ENCODE results near the gene NME4.

The NME4 gene

GRCh38 chr16:363766-364490 is 33.1 kb upstream of the NME4 start:
- no peak for DNase-seq (ENCODE audit: low read depth)

GRCh38 chr16:364595-365491 is 32.2 kb upstream of the NME4 start:
- no peak for DNase-seq (ENCODE audit: low read depth)

DNA sequence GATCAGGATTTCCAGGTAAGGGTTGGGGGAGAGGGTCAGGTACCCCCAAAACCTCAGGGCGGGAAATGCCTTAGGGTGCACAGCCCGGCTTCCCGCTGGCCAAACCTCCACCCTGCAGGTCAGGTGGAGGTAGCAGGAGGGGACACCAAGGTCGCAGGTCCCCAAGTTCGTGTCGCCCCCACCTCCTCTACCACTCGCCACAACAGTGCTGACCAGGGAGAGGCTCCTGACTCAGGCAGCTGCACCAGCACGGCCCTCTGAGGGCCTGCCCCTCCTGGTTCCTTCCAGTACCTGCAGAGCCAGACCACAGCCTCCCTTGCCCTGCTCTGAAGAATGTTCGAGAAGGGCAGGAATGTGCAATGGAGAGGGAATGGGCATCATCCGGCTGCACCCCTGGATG is 30.5 kb upstream of the NME4 start:
- DNase-seq (ENCODE audit: low read depth), result no peak

- DNase-seq (ENCODE audit: low read depth), result no peak
Observed at GRCh38 chr16:367333-367903, 29.6 kb upstream of the NME4 start.

DNA sequence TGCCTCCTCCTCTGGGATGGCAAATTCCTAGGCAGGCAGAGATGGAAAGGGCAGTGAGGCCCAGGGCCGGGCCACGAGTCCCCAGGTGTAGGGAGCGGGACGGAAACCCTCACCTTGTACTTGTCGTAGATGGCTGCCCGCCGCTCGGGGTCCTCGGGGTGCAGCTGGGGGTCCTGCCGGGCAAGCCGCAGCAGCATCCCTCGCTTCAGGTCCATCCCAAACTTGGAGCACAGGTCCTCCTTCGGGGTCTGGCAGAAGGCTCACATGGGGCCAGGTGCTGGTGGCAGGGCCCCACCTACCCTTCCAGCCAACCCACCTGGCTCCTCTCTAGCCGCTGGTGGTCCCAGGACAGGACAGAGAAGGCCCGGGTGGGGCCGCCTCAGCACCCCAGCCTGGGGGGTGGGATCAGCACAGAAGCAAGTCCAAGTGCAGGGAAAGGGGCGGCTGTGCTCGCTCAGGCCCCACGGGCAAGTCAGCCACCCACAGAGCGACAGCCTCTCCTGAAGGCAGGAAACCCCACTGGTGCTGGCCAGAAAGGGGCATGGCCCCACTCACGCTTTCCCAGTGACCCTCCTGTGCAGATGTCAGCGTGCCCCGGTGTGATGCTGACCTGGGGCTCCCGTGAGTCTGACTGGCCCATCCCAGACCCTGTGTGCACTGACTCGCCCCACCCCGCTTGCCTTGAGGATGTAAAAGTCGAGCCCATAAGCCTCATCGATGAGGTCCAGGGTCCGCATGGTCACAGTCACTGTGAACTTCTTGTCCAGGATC is 28.4 kb upstream of the NME4 start:
- no peak for DNase-seq (ENCODE audit: low read depth)

- no peak for DNase-seq (ENCODE audit: low read depth)
Observed at GRCh38 chr16:369275-369865, 27.6 kb upstream of the NME4 start.

GRCh38 chr16:369866-370436 is 27.0 kb upstream of the NME4 start:
- DNase-seq (ENCODE audit: low read depth), result no peak

- DNase-seq (ENCODE audit: low read depth), result peak; percentile 64
Observed at GRCh38 chr16:370443-370842, 26.6 kb upstream of the NME4 start, which contains the start of gene MRPL28. Gene MRPL28 (minus strand): TSS chr16:370538. CDS start chr16:370218, 320 bp downstream.

GRCh38 chr16:370979-371514 is 26.0 kb upstream of the NME4 start:
- DNase-seq (ENCODE audit: low read depth), result no peak

- DNase-seq (ENCODE audit: low read depth), result no peak
Observed at GRCh38 chr16:371515-372301, 25.3 kb upstream of the NME4 start.

GRCh38 chr16:372302-372983 is 24.6 kb upstream of the NME4 start:
- no peak for DNase-seq (ENCODE audit: low read depth)

DNA sequence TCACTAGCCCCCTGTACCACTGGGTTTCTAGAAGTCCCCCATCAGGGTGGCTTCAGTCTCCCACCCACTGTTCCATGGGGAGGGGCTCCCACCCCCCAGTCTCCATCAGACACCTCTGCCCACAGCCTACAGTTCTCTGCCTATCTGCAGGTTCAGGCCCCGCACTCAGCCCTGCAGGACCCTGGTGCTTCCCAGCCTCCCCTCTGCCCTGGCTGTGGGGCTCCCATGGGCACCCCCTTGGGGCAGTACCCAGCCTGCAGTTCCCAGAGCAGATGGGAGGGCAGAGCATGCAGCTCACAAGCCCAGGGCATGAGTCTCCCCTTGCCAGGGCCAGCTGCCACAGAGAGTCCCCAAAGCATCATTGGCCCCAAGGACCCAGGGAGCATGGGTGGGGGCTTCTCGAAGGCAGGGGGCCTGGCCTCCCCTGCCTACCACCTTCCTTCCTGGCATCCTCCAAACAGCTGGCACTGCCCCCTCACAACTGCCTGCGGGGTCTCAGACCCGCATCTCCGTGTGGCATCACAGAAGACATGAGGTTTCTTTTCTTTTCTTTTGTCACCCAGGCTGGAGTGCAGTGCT is 23.9 kb upstream of the NME4 start:
- no peak for DNase-seq (ENCODE audit: low read depth)

- no peak for DNase-seq (ENCODE audit: low read depth)
Observed at GRCh38 chr16:373848-374615, 23.0 kb upstream of the NME4 start.

GRCh38 chr16:374616-374926 is 22.4 kb upstream of the NME4 start:
- DNase-seq (ENCODE audit: low read depth), result no peak

DNA sequence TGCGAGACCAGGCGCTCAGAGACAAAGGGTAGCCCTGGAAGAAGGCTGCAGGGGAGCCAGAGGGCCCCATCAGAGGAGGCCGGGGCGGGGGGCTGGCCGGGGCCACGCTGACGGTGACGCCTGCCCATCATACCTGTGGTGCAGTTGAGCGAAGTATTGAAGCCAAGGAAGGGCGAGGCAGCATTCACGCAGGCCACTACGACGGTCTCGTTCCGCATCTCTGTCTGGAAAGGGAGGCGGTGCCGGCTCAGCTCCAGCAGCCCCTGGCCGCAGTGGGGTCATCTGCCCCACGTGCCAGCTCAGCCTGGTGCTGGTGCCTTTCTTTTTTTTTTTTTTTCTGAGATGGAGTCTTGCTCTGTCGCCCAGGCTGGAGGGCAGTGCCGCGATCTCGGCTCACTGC is 21.8 kb upstream of the NME4 start:
- no peak for DNase-seq (ENCODE audit: low read depth)

GRCh38 chr16:375927-376816 is 20.8 kb upstream of the NME4 start:
- DNase-seq (ENCODE audit: low read depth), result no peak

DNA sequence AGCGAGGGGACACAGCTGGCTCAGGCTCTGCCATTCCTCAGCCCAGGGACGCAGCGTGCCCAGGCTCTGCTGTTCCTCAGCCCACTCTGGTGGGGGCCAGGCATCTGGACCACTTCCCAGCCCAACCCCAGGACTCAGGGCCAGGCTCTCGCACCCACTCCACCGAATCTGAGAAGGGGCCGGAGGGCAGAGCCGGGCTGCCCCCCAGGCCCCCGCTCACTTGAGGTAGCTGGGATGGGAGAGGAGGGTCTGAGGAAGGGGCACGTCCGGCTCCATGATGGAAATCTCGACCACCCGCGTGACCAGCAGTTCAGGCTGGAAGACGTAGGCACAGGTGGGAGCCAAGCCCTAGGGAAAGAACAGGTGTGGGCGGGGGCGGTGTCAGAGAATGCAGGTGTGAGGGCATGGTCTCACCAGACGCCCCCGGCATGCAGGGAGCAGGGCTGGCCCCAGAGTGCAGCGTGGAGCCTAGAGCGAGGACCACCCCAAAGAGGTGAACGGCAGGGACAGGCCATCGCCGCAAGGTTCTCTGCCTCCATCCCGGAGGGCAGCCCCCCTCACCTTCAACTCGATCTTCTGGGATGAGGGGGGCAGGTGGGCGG is 20.1 kb upstream of the NME4 start:
- DNase-seq (ENCODE audit: low read depth), result no peak
